NCI-H1417 (cell line): ENCODE results near the gene PTDSS2.

Source experiments
- DNase-seq, 3 experiments: peaks; one replicate each; lab custom pipeline; 2025; lab: John Stamatoyannopoulos, UW

Gene PTDSS2

DNA sequence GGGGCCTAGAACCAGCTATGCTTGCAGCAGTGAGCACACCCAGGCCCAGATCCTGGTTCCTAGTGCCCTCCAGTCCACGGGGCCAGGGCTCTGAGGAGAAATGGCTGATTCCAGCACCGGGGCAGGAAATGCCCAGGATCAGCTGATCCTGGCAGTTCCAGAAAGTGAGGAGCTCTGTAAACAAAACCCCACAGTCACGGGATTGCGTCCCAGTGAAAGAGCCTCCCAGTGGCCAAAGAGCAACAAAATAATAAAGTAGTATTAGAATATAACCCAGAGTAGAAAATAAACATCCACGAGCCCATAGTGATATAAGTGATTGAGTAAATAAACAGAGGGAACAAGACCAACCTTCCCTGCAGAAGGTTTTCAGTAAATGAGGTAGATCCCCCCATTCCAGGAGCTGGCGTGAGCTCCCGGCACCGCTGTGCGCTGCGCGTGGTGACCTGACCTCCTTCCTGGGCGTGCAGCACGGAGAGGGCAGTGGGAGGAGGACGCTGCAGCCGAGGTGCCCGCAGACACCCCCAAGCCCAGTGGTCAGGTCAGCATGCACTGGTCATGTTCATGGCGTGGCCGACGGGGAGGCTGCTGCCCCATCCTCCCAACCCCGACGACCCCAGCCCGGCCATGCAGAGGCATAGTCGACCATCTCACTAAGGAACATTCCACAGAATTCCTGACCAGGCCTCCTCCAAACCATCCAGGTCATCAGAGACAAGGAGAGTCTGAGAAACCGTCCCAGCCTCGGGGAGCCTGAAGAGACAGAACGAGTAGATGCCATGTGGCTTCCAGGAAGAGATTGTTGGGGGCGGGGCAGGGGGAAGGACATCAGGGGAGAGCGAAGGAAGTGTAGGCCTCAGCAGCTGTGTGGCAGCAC, 19.8 kb downstream of the PTDSS2 start:
- no peak for DNase-seq

DNA sequence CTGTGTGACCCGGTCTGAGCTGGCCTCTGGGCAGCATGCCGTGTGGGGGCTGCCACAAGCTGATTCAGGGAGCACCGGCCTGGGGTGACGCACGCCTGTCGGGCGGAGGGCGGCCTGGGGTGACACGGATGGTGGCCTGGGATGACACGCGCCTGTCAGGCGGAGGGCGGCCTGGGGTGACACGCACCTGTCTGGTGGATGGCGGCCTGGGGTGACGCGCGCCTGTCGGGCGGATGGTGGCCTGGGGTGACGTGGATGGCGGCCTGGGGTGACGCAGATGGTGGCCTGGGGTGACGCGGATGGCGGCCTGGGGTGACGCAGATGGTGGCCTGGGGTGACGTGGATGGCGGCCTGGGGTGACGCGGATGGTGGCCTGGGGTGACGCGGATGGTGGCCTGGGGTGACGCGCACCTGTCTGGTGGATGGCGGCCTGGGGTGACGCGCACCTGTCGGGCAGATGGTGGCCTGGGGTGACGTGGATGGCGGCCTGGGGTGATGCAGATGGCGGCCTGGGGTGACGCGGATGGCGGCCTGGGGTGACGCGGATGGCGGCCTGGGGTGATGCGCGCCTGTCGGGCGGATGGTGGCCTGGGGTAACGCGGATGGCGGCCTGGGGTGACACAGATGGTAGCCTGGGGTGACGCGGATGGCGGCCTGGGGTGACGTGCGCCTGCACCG, 21.5 kb downstream of the PTDSS2 start:
- DNase-seq: no peak

DNA sequence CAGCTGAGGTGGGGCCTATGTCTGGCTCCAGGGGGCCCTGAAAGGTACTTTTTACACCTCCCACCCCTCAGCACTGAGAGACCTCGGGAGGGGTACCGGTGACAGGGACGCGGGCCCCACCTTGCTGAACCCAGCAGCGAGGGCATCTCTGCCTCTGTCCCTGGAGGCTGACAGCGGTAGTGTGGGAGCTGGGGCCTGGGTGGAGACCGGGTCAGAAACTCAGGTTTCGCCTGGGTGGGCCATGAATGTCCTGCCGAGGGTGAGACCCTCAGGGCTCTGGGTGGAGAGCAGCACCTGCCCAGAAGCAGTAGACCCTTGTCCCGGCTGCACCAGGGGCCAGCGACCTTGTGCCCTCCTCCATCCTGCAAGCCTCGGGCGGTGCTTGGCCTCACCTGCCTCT, 22.2 kb downstream of the PTDSS2 start:
- no peak for DNase-seq

DNA sequence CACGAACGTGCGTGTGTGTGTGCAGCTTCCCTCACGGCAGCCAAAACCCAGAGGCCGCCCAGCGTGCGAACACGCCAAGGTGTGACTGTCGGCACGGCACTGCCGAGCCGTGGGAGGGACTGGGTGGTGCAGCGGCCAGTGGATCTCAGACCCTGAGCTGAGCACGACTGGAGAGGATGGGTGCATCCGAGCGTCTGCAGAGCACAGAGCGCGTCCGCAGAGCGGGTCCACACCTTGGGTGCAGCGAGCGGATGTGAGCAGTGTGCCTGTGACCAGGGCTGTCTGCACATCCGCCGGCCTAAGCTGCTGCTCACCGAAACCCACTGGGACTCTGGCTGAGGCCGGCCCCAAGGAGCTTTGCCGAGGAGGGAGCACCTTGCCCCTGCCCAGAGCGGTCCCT, 22.7 kb downstream of the PTDSS2 start:
- no peak for DNase-seq

DNA sequence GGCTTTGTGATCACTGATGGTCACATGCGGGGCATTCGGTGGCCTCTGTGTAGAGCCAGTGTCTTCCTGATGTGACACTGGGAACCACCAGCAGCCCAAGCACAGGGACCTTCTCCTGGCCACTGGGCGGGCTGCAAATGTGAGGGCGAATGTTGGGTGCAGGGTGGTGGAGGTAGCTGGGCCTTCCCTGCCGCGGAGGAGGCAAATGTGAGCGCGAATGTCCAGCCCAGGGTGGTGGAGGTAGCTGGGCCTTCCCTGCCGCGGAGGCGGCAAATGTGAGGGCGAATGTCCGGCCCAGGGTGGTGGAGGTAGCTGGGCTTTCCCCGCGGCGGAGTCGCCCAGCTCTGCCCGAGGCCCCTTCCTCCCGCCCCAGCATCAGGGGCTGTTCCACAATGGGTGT, 23.3 kb downstream of the PTDSS2 start:
- DNase-seq: no peak

DNA sequence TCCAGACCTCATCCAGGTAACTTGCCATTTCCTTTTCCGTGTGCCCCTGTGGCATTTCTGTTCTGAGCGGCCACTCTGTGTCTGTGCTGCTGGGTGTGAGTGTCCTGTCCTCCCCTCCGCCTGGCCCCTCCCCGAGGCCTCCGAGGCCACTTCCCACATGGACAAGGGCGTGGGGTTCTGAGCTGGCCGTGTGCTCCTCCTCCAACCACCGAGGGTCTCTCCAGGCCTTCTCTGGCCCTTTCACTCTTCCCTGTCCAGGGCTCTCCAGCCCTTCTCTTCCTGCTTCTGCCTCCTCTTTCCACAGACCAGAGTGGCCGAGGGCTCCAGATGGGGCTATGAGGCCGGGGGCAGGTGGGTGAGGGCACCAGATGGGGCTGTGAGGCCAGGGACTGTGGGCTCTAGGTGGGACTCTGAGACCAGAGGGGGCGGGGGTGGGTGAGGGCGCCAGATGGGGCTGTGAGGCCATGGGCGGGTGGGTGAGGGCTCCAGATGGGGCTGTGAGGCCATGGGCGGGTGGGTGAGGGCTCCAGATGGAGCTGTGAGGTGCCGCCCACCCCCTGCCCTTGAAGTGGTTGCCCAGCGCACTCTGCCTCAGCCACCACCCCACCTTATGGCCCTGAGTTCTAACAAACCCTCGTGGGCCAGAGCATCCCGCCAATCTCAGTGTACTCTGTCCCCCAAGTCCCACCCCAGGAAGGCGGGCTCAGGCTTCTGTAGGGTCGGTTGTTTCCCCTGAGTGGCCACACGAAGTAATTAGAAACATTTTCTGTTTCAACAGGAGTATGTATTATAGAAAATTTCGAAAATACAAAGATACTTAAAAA, 24.1 kb downstream of the PTDSS2 start:
- no peak for DNase-seq

DNA sequence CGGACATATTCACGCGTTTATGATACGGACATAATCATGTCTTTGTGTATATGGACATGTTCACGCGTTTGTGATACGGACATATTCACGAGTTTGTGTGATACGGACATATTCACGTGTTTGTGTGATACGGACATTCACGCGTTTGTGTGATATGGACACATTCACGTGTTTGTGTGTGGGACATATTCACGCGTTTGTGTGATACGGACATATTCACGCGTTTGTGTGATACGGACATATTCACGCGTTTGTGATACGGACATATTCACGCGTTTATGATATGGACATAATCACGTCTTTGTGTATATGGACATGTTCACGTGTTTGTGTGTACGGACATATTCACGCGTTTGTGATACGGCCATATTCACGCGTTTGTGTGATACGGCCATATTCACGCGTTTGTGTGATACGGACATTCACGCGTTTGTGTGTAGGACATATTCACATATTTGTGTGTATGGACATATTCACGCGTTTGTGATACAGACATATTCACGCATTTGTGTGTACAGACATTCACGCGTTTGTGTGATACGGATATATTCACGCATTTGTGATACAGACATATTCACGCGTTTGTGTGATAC, 24.9 kb downstream of the PTDSS2 start:
- DNase-seq: no peak

DNA sequence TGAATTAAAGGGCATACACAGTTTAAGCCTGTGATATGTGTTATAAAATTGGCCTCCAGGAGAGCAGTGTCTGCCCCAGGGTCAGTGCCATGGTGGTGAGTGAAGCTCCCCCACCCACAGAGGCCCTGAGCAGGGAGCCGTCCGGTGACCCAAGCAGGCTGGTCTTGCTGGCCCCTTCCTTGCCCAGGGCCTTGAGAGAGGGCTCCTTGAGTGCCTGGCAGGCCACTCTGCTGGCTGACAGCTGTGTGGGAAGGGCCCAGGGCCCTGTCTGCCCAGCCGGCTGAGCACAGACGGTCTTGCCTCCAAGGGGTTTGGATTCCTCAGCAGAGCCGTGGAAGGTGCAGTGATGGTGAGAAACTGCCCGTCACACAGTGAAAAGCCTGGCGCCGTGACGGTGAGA, 25.9 kb downstream of the PTDSS2 start:
- DNase-seq: no peak

DNA sequence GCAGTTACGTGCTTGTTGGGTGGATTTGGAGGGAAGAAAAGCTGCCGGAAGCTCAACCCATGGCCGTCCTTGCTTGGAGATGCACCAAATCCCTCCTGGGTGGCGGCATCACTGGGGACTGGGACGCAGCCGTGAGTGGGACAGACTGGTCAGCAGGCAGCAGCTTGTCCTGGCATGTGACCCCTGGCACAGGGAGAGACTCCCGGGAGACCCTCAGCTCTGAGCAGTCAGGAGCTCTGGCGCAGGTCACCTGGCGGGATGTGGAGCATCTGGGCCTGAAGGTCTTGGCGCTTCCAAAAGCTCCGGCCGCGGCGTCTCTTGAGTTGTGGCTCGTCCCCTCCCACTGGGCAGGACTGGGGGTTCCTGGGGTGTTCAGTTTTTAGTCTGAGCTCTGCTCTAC, 26.3 kb downstream of the PTDSS2 start:
- DNase-seq: no peak

DNA sequence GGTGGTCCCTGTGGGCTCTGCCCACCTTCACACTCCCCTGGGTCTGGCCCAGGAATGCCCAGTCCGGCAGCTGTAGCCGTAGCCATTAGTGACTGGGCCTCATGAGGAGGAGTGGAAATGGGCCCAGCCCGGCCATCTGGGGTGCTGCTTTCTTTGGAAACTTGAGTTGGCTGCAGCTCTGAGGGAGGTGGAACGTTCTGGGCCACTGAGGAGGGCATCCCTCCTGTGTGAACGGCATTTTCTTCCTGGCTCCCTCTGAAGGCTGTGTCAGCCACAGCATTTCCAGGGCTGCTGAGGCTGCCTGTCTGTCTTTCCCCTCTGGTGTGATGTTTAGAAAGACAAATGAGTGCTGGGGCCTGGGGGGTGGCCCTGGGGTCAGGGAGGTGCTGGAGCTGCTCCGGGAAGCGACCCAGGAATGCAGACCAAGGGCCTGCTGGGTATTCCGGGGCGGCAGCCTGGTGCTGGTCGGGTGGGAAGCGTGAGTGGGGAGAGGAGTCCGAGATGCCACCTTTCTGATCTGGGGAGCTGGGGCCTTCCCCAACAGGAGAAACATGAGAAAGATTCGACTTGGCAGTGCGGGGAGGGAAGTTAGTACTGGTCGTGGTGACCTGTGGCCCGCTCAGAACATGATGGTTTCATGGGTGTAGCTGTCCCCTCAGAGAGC, 27.1 kb downstream of the PTDSS2 start:
- no peak for DNase-seq

DNA sequence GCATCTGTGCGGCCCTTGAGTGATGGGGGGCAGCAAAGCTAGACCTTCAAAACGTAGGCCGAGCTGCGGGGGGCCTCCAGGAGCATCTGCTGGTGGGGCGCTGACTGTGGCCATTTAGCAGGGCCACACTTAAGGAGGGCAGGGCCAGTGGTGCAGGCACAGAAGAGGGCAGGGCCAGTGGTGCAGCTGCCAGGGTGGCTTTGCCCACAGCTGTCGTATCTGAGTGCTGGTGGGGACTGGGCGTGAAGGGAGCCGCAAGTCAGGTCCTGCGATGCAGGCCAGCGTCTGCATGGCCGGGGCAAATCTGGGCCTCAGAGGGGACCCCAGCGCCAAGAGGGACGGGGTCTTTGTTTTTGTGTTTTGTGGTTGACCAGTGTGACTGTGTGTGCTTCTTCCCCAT, 29.2 kb downstream of the PTDSS2 start:
- no peak for DNase-seq

DNA sequence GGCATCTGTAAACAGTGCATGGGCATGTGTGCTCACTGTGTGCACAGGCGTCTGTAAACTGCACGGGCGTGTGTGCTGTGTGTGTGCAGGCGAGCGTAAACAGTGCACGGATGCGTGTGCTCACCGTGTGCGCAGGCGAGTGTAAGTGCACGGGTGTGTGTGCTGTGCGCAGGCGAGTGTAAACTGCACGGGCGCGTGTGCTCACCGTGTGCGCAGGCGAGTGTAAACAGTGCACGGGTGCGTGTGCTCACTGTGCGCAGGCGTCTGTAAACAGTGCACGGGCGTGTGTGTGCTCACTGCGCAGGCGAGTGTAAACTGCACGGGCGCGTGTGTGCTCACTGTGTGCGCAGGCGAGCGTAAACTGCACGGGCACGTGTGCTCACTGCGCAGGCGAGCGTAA, 34.5 kb downstream of the PTDSS2 start:
- DNase-seq: no peak

DNA sequence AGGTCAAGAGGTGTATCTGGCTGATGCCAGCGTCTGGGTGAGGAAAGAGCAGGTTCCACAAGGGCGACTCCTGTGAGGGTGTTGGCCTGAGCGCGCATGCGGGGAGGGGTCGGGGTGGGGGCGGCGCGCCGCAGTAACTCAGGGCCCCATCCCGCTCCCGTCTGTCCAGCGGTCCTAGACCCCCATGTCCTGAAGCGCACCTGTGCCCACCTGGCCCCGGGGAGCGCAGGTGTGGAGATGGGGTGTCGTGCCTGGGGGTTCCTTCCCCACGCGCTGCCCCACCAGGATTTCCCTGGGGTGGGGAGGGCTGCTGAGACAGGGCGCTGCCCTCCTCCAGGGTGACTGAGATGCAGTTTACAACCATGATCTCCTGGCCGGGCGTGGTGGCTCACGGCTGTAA, 36.1 kb downstream of the PTDSS2 start:
- DNase-seq: no peak

DNA sequence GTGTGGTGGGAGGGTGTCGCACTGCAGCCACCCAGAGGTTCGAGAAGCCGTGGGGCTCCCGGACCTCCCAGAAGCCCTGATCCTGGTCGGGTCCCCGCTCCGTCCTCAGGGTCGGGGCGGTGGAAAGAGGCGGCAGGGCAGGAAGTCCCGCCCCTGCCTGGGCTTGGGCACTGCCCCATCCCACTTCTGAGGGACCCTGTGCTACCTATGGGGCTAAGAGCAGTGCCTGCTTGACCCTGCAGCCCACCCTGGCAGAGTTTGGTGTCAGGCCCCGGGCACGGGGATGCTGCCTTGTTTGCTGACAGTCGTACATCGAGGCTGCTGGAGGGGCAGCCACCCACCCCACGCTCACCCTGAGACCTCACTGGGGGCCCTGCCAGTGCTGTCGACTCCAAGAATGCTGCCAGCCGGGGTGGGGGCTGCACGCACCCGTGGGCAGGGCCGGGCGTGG, 37.5 kb downstream of the PTDSS2 start:
- DNase-seq: no peak

DNA sequence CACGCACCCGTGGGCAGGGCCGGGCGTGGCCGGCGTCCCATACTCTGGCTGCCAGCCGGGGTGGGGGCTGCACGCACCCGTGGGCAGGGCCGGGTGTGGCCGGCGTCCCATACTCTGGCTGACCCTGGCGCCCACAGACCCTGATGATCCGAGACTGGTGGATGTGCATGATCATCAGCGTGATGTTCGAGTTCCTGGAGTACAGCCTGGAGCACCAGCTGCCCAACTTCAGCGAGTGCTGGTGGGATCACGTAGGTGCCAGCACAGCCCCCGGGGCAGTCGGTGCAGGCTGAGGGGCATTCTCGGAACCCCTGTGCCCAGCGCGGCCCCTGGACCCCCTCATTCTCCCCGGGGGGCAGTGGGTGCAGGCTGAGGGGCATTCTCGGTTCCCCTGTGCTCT, 38.0 kb downstream of the PTDSS2 start:
- no peak for DNase-seq

DNA sequence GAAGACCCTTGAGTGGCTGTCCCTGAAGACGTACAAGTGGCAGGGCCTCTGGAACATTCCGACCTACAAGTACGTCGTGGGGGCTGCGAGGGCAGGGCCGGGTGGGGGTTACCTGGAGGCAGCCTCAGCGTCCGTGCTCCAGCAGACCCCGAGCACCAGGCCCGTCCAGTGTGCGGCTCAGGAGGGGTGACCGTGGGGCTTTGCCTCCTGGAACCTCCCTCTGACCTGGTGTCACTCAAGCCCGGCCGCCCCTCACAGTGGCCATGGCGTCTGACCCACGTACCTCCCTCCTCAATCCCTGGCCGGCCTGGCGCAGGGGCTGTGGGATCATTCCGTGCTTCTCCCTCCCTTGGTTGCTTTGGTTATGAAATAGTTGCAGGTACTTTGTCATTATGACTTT, 38.5 kb downstream of the PTDSS2 start:
- DNase-seq: no peak

DNA sequence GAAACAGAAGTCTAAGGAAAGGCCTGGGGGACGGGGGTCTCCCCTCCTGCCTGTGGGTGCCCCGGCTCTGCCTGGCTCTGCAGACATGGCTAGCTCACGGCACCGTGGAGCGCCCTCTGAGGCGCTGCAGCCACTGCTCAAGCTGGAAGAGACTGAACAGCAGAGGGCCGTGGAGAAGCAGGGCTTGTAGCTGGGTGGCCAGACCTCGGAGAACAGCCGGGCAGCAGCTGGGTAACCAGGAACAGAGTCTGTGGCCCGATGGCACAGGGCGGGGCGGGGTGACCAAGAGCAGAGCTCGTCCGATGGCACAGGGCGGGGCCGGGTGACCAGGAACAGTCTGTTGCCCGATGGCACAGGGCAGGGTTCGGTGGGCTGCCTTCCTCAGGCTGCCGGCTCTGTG, 38.9 kb downstream of the PTDSS2 start:
- no peak for DNase-seq

DNA sequence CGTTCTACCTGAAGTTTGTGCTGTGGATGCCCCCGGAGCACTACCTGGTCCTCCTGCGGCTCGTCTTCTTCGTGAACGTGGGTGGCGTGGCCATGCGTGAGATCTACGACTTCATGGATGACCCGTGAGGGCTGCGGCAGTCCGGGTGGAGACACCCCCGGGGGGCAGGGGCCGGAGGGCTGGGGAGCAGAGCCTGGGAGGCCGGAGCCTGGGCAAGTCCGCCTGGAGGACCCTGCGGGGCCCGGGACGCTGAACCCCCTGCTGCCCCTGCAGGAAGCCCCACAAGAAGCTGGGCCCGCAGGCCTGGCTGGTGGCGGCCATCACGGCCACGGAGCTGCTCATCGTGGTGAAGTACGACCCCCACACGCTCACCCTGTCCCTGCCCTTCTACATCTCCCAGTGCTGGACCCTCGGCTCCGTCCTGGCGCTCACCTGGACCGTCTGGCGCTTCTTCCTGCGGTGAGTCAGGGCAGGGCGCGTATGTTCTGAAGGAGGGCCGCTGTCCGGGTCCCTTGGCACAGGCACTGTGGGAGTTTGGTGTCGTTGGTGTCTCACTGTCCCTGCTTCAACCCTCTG, 39.6 kb downstream of the PTDSS2 start:
- no peak for DNase-seq

DNA sequence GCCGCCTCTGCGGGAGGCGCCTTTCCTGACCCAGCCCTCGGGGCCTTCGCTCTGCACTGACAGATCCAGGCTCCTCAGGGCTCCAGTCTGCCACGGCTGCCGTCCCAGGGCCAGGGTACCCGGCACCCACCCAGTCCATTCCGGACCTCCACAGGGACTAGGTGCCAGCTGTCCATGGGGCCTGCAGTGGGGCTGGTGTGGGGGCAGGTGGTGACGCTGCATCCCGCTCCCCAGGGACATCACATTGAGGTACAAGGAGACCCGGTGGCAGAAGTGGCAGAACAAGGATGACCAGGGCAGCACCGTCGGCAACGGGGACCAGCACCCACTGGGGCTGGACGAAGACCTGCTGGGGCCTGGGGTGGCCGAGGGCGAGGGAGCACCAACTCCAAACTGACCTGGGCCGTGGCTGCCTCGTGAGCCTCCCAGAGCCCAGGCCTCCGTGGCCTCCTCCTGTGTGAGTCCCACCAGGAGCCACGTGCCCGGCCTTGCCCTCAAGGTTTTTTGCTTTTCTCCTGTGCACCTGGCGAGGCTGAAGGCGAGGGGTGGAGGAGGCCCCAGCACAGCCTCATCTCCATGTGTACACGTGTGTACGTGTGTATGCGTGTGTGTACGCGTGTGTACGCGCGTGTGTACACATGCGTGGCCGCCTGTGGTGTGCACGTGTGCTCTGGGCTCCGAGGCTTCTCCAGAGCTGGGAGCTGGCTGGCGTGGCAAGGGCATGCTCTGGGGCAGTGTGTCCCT, 40.3 kb downstream of the PTDSS2 start:
- DNase-seq: no peak

DNA sequence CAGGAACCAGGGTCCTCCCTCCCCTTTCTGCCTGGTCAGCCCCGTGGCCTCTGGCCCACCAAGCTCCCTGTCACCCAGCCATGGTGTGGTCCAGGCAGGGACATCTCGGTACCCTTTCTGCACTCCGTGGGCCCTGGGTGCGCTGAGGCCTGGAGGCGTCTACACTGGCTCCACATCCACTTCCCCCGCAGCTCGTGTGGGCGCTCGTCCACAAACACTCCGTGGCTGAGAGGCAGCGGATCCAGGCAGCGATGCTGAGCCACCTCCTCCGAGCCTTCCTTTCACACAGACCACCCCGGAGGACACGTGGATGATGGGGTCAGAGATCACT, 40.8 kb downstream of the PTDSS2 start:
- no peak for DNase-seq

DNA sequence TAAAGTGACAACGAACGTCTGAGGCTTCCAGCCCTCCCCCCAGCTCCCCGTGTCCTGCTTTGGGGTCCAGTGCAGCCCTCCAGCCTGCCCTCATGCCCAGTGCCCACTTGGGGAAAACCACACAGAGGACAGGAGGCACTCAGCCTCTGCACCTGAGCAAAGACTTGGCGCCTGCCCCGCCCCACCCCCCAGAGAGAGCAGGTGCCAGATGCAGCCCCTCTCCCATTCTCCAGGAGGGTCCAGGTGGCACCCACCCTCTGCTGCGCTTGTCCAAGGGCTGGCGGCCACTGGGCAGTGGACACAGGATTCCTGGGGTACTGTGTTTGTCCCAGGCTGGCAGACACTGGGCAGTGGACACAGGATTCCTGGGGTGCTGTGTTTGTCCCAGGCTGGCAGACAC, 41.3 kb downstream of the PTDSS2 start:
- DNase-seq: no peak
